GM19239 (cell line): ENCODE measurements around the gene ASS1.

Experiments
- DNase-seq: peaks from one replicate; pipeline ENCODE4 v3.0.0; 2011; ENCODE audit warnings: low spot score; ENCODE audit not compliant: insufficient read length
- FAIRE-seq: peaks from 2 replicates; lab custom pipeline; 2011; peaks lifted over from hg19 to GRCh38; lab: Jason Lieb, UNC

The ASS1 gene

DNA sequence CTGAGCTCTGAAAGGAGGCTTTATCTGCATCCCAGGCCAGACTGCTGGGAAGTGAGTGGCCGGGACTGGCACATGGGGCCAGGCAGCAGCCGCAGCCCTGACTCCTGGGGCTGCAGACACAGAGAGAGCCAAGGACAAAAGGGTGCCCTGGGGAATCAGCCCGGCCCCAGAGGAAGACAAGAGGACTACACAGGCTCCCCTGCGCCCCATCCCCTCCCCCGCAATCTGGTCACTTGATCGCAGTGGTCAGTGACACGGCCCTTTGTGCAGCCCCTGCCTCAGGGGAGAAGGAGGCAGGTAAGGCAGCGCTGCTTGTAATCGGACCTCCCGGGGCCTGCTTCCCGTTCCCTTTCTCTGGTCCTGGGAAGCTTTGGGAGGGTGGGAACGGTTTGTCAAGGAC, 79.2 kb downstream of the ASS1 start:
- no peak for DNase-seq
- no peak for FAIRE-seq

DNA sequence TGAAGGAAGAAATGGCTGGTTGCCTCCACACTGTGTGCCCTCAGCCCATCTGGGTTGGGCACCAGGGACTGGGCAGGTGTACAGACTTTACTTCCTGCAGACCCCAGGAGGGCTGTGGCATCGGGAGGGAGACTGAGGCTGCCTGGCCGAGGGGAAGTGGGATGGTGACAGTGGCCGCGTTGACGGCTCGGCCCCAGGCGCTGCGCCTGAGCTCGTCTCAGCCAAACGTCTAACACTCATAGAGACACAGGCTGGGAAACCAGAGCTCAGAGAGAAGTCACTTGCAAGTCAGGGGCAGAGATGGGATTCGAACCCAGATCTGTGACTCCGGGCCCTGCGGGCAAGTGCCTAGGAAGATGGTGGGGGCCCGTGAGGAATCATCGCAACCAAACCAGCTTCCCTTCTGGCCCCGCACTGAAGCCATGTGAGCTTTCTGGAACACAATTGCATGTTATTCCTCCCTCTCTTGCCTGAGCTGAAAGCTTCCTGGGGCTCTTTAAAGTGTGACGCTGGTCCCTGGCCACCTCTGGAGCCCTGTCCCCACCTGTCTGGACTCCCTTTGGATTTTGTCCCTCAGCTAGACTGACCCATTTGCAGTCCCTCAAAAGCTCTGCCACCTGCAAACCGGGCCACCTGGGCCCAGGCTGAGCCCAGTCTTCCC, 81.6 kb downstream of the ASS1 start:
- DNase-seq = no peak
- no peak for FAIRE-seq

DNA sequence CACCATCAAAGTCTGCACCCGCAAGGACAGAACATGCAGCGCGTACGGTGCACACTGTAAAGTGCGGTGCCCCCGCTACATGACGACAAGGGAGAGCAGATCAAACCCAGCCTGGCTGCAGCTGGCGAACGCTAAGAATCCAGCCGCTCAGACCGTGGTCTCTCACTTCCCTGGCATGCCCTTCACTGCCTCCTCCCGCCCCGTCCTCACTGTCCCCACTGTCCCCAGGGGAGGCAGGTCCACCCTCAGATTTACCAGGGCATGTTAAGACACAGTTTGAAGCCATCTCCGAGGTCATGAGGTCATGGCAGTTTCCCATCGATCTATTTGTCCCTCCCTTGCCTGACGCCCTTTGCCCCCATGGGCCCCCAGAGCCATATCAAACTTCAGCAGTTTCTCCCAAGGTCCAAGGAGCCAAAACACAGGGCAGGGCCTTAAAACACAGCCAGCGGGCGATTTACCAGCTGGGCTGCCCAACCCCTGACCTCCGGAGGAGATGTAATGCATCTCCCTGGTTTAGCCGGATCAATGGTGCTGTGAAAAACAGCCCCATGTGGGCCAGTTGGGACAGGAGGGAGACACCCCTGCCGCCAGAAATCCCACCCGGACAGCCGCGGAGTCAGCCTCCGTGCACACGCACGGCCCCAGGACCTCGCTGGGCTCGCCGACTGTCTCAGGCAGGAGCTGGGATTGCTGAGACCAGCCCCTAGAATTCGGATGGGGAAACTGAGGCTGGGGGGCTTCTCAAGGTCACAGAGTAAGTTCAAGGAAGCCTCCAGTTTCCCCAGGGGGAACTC, 82.3 kb downstream of the ASS1 start:
- DNase-seq = no peak
- no peak for FAIRE-seq

- no peak for FAIRE-seq
- DNase-seq = no peak
Measured at GRCh38 chr9:130527651-130528310, 83.0 kb downstream of the ASS1 start.

GRCh38 chr9:130528674-130529073, 83.9 kb downstream of the ASS1 start:
- no peak for FAIRE-seq
- DNase-seq = no peak

GRCh38 chr9:130530938-130531337, 86.2 kb downstream of the ASS1 start:
- DNase-seq (no peak), FAIRE-seq (no peak)

DNA sequence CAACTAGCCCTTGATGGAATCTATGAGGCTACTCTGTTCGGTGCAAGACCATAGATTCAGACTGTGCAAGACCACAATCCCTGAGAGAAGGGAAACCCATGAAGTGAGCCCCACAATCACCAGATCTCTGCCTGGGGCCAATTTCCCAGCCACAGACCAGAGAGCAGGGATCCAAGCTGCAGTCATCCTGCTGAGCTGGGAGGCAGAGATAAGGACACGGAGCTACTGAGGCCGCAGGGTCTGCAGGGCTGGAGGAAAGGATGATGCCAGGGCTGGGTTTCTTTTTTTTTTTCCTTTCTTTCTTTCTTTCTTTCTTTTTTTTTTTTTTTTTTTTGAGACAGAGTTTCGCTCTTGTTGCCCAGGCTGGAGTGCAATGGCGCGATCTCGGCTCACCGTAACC, 86.9 kb downstream of the ASS1 start:
- DNase-seq = no peak
- no peak for FAIRE-seq

- FAIRE-seq (no peak), DNase-seq (no peak)
Measured at GRCh38 chr9:130532426-130533080, 87.8 kb downstream of the ASS1 start.

DNA sequence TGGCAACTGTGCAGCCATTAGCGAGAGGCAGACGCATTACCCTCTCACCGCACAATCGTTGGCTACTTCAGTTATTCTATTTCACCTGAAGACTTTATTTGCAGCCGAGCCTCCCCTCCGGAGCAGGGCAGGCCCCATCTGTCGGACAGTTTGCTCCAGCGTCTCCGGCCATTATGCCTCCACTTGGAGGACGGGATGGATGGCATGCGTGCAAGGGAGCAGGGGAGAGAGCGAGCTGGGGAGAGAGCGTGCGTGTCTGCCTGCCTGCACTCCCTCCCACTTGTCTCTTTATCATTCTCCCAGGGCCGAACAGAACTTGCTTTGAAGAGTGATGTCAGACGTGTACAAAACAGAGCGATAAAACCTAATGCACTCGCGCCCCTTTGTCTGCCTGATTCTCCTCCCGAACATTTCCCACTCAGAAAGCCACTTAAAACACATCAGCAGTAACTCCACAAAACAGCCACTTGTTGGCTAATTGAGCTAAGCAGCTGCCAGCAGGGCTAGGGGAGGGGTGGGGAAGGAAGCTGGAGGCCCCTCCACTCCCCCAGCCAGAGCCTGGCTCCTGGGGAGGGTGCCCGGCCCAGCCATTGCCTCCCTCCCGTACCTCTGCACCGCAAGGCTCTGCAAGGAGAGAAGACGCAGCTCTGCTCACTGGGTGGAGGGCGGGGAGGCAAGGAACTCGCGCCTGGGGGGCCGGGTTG, 91.2 kb downstream of the ASS1 start:
- DNase-seq (no peak), FAIRE-seq (no peak)

- DNase-seq = no peak
- no peak for FAIRE-seq
Measured at GRCh38 chr9:130536701-130537107, 91.9 kb downstream of the ASS1 start.

DNA sequence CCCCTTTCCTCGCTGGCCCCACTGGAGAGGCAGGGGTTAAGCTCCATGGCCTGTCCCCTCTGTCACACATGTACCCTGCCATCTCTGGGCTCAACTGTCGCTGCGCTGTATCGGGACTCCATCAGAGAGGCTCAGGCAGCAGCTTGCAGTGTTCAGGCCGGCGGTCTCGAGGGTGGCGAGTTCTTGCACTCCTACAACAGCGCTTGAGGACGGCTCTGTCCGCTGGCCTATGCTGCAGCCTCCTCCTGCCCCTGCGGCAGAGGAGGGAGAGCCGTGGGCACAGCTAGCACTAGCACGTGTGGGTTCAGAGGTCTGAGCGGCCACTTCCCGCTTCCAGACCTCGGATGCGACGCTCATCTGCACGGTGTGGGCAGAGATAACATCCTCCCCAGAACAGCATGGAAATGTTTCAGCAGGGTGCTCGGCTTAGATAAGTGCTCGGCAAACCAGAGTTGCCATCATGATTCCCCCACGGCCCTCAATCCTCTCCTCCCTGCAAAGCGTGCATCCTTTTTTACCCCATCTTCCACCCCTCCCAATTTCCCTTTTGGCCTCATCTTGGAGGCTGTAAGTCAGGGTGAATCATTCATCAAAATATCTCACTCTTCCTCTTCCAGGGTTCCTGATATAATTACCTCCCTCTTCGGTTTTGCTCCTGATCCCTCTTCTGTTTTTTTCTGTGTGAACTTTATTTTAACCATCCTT, 92.7 kb downstream of the ASS1 start:
- DNase-seq = no peak
- FAIRE-seq = no peak

- no peak for DNase-seq
- no peak for FAIRE-seq
Measured at GRCh38 chr9:130539420-130540223, 94.9 kb downstream of the ASS1 start.

GRCh38 chr9:130541533-130541932, 96.8 kb downstream of the ASS1 start:
- DNase-seq (no peak), FAIRE-seq (no peak)

DNA sequence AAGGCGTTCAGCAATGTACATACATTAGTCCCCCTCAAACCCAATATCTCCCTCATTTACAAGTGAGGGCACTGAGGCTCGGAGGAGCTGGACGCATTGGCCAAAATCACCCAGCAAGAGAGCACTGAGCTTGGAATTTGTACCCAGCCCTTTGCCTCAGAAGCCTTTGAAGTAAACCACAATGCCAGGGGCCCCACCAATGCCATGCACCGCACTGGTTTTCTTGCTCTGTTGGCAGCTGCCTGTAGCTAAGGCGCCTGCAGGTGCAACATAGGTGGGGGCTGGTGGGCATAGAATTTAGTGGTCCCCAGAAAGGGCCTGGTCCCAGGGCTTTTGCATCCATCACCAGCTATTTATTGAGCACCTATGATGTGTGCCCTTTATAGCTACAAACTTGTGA, 97.3 kb downstream of the ASS1 start:
- DNase-seq (no peak), FAIRE-seq (no peak)

GRCh38 chr9:130542457-130543228, 97.9 kb downstream of the ASS1 start:
- FAIRE-seq (no peak), DNase-seq (no peak)

DNA sequence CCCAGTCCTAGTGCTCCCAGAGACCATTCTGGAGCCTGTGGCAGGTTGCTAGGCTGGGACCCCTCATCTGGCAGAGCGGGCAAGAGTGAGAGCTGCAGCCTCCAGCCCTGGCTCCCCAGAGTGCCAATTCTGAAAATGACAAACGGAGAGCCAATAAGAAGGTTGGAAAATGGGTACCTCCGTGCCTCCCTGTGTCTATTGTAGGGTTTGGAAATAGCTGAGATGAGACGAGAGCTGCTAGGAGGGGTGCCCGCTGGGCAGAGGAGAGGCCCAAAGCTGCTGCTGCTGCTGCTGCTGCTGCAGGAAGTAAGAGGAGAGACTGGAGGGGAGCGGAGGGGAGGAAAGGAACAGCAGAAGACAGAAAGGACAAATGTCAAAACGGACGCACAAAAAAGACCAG, 98.6 kb downstream of the ASS1 start:
- FAIRE-seq = no peak
- DNase-seq = no peak

DNA sequence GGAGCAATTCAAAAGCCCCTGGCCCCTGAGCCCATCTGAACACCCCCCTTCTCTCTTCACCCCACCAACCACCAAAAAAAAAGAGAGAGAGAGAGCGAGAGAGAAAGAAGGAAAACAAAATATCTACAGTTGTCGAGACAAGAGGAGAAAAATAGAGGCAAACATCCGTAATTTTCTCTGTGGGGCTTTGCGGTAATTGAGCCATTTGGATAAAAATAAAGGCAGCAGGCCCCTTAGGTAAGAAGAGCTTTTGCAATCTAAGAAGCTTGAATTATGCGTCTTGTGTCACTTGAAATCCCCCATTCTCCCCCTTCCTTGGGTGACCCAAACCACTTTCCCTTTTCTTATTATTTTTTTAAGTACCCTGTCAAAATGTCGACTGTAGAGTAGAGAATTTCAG, 99.1 kb downstream of the ASS1 start:
- FAIRE-seq = no peak

DNA sequence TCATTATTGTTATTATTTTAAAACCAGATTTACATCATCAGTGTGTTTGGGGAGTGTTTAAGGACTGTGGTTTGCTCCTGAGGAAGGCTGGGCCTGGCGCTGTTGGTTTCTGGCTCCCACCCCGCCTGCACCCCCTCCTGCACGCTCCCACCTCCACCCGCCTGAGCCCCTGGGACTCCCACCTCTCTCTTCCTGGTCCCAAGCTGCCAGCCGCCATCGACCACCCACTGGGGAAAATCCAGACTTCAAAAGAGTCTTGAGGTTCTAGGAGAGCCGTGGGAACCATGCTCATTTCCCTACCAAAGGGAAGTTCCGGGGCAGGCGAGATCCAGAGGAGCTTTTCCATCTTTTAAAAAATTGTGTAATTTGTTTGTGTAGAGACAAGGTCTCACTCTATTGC, 99.6 kb downstream of the ASS1 start:
- DNase-seq (no peak), FAIRE-seq (no peak)

More for the DNA sequence above, 99.1 kb downstream of the ASS1 start:
- no peak for DNase-seq
